Stimulated activated CD4-positive, alpha-beta T cell treated with anti-CD3 and anti-CD28 coated beads, Interleukin-12 subunit alpha, Interleukin-12 subunit beta, amount 100 ng/mL, for 48 hours (primary cell): ENCODE measurements around the gene GRK7.
"Not testable (repeated sequence)": the region's sequence is repeated elsewhere in the genome, so short reads cannot be mapped to it uniquely, and the experiment has no call there.

ENCODE experiments used
- DNase-seq, 3 donors: peaks; one replicate each; pipeline ENCODE4 v3.0.0-alpha.2; 2020; ENCODE audit warnings: low read depth in 2 of 3, low spot score in 1 of 3

Gene GRK7

DNA sequence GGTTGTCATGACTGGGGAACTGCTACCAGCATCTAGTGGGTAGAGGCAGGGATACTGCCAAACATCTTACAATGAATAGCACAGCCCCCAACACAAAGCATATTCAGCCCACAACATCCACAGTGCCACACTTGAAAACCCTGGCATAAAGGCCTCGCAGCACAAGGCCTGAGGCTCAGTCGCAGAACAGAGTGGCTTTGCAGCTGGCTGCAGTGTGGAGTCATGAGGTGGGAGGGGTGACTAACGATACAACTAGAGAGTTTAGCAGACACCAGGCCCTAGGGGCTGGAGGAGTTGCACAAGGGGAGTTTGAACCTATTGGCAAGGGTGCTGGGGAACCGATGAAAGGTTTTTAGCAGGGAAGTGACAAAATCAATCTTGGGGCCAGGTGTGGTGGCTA is 32.1 kb downstream of the GRK7 start:
- peak in 1 of 3 donors; percentile 19 for DNase-seq

DNA sequence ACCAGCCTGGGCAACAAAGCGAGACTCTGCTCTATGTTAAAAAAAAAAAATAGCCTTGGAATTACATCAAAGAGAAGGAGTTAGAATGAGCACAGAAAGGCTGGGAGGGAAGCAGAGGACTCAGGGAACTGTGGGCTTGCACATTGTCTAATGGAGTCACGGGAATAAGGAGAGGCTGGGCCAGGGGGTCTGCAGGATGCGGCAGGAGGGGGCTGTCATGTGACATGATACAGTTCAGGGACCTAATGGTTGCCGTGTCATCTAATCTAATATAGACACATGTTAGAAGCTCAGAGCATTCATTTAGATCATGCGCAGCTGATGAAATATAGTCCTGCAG is 32.5 kb downstream of the GRK7 start:
- no peak for DNase-seq

DNA sequence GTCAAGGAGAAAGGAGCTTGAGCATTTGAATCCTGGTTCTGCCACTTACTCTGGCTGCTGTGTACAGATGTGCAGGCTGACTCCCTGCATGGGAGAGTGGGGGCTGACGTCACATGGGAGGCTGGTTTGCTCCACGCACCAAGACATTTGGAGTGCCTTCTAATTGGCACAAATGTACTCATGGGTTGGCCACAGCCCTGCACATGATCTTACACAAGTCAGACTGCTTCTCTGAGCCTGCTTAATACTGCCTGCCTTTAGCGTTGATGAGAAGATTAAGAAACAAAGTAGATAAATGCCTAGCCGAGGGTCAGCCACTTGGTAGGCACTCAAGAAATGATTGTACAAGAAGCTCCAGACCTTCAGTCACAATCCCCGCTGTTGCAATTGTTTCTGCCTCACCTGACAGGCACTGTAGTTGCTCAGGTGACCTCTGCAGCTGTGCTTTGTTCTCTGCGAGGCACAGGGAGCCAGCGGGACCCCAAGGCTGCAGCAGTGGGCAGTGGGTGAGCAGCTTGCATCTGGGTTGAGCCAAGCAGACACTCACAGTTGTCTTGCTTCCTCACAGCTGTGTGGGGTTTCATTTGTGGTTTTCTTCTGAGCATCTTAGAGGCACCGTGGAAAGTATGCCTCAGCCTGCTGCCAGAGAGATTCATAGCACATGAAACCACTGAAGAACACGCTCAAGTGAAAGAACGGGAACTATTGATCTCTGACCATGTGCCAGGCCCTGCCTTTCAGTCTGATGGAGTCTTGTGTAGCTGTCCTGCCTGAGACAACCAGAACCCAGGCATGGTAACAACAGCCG is 33.1 kb downstream of the GRK7 start:
- peak; percentile 69 to 71 (median 70) for DNase-seq

DNA sequence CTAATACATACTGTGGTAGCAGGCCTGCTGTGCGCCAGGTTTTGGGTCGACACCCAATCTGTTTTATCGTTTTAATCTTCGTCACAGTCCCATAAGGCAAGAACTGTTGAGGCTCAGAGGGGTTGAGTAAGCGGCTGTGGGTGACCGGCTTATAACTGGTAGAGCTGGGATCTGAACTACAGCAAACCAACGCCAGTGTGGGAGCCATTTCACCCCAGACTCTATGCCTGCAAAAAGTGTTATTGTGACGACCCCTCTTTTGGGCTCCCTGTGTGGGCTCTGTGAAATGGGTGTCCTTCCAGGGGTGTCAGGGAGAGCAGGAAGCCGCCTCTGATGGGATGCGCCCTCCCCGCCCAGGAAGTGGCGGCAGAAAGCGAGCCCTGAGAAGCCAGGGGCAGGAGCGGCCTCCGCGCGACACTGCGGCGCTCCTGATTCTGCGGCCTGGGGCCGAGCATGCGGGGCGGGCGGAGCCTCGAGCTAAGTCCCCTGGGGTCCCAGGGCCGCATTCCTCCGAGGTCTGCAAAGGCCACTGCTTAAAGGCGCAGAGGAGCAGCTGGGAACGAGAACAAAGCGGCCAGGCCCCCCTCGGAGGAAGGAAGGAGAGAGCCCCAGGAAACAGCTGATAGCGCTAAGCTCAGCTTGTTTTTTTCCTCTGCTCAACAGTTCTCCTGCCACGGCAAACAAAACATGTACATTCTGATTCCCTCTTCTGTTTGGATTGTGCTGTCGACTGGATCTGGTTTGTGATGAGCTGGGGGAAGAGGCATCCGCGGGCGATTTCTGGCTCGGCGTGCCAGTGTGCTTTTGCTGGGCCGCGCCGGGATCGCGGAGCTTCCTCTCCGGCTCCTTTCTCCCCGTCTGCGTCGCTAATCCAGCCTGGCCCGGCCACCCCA is 33.9 kb downstream of the GRK7 start:
- peak; percentile 21 to 41 (median 39) for DNase-seq

DNA sequence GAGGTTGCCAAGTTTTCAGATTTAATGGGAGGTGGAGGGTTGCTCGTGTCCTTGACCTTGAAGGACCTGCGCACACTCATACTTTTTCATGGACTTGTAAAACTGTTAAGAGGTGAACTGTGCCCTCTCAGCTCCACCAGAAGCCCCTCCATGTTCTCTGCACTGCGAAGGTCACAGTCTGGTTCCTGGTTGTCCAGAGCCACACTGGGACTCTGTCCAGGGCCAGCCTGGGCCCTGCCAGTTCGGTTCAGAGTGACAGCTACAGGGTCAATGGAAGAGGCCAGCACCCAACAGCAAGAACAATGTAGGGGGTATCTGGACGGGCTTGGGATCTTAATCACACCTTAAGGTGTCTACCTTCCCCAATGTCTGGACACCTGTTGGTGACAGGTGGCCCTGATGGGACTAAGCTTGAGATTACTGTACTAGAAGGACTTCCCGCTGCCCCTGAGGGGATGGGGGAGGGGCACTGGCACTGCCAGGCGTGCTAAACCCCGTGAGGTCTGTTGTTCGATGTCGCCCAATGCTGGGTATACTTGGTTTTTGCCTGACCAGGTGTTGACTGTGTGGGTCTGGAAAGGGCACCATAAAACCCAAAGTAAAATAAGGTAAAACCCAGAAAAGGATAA is 34.7 kb downstream of the GRK7 start:
- no peak for DNase-seq

DNA sequence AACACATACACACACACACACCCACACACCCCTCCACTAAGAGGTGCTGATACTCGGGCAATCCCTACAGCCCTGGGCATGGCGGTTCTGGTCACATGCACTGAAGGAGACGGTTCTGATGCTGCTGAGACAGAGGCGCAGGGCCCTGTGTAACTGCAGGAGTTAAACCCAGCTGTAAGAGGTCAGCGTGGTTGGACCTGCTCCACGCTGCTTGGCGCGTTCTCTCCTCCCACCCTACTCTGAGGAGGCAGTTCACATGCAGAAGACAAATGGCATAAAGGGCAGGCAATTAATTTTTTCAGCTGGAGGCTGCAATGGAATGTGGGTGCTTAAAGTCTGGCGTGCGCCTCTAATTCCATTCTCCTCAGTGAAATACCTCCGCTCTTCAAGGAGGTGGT is 35.2 kb downstream of the GRK7 start:
- no peak for DNase-seq

DNA sequence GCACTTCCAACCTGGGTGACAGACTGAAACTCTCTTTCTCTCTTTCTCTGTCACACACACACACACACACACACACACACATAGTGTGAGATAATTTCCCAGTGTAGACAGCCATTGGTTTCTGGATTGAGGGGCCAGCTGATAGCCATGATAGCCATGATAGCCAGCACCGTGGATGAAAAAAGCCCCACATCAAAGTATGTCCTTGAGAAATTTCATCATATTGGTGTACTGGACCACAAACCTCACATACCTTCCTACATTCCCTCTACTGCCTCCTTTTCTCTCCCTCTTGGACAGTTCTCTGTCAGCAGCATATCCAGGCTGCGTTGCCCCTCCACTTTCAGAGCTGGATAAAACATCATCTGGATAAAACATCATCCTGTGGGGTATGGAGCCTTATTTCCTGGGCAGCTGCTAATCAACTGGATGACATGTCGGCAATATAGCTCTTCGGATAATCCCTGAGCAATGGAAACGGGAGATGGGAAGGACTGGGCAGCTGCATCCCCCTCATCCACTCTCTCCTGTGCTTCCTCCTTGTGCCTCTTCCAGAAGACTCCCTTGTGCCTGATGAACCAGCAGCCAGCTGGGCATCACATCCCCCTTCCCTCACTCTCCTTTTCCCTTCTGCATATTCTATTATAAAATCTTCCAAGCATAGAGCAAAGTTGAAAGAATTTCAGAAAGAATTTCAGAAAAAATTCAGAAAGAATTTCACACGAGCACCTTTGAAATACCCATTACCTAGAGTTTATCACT is 39.3 kb downstream of the GRK7 start:
- DNase-seq: no peak

DNA sequence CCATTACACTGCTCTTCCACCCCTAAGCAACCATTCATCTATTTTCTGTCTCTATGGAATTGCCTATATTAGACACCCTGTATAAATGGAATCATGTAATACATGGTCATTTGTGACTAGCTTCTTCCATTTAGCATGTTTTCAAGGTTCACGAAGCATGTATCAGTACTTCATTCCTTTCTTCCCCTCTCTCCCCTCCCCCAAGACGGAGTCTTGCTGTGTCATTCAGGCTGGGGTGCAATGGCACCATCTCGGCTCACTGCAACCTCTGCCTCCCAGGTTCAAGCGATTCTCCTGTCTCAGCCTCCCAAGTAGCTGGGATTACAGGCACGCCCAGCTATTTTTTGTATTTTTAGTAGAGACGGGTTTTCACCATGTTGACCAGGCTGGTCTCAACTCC is 40.3 kb downstream of the GRK7 start:
- not testable (repeated sequence) for DNase-seq

DNA sequence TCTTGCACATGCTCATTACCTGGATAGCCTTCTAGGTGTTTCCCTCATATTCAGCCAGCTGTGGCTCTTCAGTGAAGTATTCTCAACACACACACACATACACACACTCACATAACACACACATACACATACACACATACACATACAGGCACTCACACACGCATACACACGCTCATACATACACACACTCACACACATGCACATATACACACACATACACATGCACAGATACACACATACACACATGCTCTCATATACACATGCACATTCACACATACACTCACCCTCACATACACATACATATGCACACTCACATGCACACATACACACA is 41.2 kb downstream of the GRK7 start:
- no peak for DNase-seq

DNA sequence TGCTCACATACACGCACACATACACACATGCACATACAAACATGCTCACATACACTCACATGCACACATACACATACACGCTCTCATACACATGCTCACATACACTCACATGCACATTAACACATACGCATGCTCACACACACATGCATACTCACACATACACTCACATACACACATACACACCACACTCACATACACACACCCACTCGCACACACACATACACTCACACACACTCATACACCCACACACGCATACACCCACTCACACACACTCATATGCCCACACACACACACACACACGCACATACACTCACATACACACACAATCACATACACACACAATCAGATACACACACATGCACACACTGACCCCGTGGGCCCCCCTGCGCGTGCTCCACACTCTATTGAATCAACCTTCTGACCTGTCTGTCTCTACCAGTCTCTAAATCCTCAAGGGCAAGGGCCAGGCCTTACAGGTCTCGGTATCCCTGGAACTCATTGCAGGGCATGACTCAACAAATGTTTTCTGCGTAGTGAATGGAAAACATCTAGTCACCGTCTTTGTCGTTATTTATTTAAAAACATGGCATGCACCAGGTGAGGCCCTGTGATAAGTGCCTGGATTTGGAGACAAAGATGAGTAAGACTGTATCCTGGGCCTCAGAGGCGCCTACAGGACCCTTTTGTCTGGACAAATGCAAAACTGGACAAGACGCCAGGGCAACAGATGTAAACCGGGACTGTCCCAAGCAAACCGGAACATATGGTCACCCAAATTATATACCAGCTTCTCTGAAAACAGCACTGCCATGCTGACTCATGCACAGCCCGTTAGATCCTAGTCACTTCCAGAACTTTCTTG is 41.8 kb downstream of the GRK7 start:
- no peak for DNase-seq

DNA sequence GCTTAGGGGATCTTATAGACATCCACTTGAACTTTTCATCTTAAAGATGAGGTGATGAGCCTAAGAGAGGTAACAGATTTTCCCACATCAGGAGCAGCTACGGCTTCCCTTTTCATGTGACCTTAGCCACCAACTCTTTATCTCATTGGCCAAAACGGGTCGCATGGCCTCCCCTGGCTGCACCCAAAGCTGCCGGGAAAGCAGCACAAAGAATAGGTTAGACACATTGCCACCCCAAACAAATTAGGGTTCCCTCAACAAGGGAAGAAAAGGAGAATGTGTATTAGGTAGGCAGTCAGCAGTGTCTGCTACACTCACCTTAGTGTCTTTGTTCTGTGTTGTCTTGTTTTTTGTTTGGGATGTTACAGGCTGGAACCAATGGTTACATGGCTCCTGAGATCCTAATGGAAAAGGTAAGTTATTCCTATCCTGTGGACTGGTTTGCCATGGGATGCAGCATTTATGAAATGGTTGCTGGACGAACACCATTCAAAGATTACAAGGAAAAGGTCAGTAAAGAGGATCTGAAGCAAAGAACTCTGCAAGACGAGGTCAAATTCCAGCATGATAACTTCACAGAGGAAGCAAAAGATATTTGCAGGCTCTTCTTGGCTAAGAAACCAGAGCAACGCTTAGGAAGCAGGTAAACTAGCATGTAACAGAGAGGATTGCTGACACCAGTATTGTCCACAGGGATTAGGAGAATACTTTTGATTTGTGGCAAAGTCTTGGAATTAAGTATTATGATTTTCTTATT is 44.2 kb downstream of the GRK7 start:
- DNase-seq: no peak

DNA sequence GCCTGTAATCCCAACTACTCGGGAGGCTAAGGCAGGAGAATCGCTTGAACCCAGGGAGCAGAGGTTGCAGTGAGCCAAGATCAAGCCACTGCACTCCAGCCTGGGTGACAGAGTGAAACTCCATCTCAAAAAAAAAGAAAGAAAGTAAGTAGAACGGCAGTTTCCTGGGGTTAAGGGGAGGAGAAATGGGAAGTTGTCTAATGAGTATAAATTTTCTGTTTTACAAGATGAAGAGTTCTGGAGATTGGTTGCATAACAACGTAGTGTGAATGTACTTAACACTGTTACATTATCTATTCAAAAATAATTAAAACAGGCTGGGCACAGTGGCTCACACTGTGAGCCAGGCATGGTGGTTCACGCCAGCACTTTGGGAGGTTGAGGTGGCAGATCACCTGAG is 45.4 kb downstream of the GRK7 start:
- no peak for DNase-seq

DNA sequence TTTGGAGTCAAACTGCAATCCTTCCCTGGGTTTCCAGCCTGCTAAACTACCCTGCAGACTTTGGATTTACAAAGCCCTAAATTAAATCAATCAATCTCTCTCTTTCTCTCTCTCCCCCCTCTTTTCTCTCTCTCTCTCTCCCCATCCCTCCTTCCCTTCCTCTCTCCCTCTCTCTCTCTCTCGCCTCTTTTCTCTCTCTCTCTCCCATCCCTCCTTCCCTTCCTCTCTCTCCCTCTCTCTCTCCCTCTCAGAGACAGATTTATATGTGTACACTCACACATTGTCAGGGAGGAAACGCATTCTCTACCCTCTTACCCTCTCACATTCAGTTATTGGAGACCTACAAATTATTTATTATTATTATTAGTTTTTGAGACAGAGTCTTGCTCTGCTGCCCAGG is 47.0 kb downstream of the GRK7 start:
- DNase-seq: no peak

DNA sequence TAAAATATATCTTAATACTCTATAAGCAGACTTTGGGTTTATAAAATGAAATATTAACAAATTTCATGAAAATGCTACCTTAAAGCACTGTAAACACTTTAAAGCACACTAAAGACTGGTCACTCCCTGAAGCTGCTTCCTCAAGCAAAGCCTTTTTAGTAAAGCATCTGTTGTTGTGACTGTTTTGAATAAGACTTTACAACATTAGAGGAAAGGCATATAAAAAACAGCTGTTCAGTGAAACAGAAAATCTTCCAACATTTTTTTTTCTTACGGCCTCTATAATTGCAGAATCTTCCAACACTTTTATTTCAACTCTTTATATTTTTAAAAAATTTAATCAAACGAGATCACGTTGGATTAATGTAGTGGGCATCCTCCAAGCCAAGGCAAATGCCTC is 48.1 kb downstream of the GRK7 start:
- no peak for DNase-seq

DNA sequence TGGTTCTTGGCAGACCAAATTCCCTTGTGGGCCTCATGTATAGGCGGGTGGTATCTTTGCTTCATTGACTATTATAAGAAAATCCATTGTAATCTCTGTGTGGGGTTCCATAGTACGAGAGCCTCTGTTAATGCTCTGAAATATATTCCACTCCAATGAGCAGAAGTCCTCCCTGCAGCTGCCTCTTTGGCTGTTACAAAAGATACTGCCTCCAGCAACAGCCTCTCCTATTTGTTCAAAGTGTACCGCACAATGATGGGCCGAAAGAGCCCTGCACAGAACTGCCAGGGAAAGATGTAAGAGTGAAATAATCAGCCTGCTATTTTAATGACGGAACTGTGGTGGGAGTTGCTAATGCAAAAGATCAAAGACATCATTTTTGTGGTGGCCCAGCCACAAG is 48.9 kb downstream of the GRK7 start:
- no peak for DNase-seq

DNA sequence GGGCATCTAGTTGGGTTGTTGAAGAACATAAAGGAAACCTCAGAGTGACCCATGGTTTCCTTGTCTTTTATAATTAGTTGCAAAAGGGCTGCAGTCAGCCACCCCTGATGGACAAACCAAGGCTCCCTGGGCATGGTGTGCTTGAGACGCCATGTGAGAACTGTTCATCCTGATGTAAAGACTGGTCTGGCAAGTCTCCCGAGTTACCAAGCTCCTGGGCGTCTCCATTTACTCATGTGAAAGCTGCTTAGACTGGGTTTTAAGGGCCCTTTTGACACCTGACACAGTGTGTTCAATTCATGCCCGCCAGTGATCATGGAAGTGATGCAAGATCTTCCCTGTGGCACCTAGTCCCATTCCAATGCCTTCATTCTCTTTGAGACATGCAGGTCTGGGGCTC is 49.4 kb downstream of the GRK7 start:
- no peak for DNase-seq
